AG10803 (cell line): Measurements from ENCODE around the gene FAM229A.

Source experiments
- DNase-seq: peaks from one replicate; pipeline ENCODE4 v3.0.0; 2010; ENCODE audit warnings: low read depth
- H3K4me3 ChIP-seq: 2 replicates; pipeline ENCODE4 v1.5.1; 2011; ENCODE audit warnings: mild to moderate bottlenecking, low read length, control low read depth
- TF ChIP-seq, protein P1 (sequence below): conservative IDR thresholded peaks from 2 replicates; pipeline ENCODE4 v1.5.1; 2011; ENCODE audit warnings: mild to moderate bottlenecking, low read length, control low read depth, inconsistent platforms

Gene FAM229A

DNA sequence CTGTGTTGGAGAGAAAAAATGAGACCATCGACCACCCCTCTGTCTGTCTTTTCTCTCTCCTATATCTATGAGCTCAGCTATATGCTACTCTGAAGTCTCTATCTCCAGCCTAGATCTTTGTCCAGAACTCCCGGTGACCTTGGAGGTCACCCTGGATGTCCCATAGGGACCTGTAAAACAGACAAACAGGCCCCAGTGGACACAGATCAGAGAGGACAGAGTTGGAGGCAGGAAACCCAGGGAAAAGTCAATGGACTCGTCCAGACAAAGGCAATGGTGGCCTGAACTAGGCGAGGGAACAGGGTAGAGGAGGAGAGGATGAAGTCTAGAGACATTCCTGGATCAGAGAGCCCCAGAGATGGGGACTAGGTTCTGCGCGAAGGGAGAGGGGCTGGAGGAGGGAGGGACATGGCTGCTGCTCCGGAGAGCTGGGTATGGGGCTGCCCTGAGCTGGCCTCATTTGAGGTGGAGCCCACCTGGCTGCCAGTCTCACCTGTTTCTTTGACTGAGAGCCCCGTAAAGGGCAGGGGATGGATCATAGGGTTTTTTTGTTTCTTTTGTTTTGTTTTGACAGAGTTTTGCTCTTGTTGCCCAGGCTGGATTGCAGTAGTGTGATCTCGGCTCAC lies 15.6 kb downstream of the FAM229A start:
- TF ChIP-seq, protein P1, sequence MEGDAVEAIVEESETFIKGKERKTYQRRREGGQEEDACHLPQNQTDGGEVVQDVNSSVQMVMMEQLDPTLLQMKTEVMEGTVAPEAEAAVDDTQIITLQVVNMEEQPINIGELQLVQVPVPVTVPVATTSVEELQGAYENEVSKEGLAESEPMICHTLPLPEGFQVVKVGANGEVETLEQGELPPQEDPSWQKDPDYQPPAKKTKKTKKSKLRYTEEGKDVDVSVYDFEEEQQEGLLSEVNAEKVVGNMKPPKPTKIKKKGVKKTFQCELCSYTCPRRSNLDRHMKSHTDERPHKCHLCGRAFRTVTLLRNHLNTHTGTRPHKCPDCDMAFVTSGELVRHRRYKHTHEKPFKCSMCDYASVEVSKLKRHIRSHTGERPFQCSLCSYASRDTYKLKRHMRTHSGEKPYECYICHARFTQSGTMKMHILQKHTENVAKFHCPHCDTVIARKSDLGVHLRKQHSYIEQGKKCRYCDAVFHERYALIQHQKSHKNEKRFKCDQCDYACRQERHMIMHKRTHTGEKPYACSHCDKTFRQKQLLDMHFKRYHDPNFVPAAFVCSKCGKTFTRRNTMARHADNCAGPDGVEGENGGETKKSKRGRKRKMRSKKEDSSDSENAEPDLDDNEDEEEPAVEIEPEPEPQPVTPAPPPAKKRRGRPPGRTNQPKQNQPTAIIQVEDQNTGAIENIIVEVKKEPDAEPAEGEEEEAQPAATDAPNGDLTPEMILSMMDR, result no peak
- DNase-seq, result no peak
- no peak overlapping the region for H3K4me3 ChIP-seq

DNA sequence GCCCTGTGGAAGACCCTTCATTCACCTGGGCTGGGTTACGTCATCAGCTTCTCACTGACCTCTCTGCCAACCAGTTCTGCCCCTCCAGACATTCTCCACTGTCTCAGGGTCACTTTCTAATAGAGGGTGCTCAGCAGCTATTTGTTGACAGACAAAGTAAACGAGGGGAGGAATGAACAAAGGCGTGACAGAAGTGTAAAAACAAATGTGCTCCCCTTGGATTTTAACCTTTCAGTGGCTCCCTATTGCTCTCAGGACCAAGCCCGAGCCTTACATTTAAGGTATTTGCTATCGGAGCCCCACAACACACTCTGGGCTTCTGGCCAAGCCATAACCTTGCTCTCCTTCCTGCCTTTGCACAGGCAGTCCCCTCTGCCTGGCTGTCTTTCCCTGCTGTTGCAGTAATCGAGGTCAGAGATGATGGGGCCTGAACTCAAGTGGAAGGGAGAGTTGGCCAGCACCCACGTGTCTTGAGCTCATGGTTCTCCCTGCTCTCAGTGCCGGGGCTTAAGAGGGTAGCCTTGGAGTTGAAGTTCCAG lies 16.9 kb downstream of the FAM229A start:
- no peak for DNase-seq
- no peak overlapping the region for H3K4me3 ChIP-seq
- TF ChIP-seq, protein P1, result no peak

DNA sequence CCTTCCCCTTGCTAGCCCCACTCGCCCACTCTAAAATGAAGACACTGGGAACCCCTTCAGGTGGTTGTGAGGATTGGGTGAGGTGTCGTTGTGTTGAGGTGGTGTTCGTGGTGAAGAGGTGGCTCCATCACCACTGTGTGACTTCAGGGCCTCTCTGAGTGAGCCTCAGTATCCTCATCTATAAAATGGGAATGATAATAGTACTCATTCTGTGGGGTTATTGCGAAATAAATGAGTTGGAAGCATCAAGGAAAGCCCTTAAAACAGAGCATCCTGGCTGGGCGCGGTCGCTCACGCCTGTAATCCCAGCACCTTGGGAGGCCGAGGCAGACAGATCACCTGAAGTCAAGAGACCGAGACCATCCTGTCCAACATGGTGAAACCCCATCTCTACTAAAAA lies 19.6 kb downstream of the FAM229A start:
- DNase-seq, result no peak
- no peak overlapping the region for H3K4me3 ChIP-seq
- TF ChIP-seq, protein P1, result no peak

DNA sequence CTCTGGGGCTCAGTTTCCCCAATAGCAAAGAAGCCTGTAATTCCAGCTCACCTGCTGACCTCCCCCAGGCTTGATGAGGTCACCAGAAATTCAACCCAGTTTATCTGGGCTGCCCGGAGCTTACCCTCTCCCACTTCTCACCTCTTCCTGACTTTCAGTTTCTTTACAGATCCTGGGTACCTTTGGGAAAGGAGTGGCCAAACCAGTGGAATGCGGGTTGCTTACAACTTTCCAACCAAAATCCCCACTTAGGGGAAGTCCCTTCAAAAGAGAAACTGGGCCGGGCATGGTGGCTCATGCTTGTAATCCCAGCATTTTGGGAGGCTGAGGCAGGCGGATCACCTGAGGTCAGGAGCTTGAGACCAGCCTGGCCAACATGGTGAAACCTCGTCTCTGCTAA lies 20.3 kb downstream of the FAM229A start:
- no peak overlapping the region for H3K4me3 ChIP-seq
- TF ChIP-seq, protein P1, result no peak
- no peak for DNase-seq

DNA sequence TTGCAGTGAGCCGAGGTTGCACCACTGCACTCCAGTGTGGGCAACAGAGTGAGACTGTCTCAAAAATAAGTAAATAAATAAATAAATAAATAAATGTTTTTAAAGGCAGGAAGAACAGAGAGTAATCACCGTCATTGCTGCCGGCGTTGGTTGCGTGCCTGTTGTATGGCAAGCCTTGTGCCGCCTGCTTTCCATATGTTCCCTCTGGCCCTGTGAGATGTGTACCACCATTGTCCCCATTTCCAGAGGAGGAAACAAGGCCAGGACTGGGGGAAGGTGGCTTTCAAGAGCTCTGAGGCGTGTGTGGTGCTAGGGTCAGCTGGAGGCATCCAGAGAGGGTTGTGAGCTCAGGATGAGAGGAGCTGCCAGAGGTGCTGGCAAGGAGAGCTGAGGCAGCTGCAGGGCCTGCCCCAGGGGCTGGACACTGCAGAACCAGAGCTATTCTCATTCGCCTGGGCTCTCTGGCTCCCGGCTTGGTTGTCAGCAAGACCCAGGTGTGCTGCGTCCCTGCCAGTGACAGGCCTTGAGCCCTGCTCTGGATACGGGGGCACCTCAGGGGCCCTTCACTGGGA lies 21.0 kb downstream of the FAM229A start:
- no peak for DNase-seq
- TF ChIP-seq, protein P1, result no peak
- H3K4me3 ChIP-seq, result no peak overlapping the region

DNA sequence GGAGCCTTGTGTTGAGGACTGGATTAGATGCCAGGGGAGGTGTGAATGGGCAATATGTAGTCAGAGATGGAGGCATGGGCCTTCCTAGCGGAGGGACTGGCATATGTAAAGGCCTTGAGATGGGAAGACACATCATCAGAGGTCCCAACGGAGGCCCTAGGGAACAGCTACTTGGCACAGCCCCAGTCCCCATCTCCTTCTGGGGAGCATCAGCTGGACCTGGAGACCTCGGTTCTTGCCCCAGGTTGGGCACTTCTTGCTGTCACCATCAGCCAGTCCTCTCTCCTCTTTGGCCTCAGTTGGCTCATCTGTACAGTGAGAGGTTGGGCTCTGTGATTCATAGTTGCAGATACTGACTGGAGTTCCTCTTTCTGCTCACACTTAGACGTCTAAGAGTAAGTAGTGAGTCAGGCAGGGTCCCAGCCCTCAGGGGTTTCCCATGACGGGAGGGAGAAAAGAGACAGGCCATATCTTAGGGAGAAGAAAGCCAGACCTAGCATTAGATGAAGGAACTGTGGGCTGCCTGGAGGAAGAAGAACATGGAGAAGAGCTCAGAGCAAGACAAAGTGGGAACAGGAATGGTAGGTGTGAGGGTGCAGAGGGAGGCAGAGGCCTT lies 22.8 kb downstream of the FAM229A start:
- TF ChIP-seq, protein P1, result no peak
- no peak overlapping the region for H3K4me3 ChIP-seq
- no peak for DNase-seq
